PC-9 (cell line): ENCODE data around the gene PIAS2. TPM values are rescaled to one million over a fixed set of nuclear protein-coding genes. Genes with fewer than 3 reads are reported as not detected.

Source experiments
- BruUV-seq: library from RNA; stranded (reverse); fragments of 400-500 nt; replicated peaks from 2 replicates; lab custom pipeline; 2021; lab: Mats Ljungman, UMichigan
- CTCF ChIA-PET: fragments of 300-600 bp; sonication (Branson Sonifier 250); formaldehyde crosslinking; loops from one replicate; lab custom pipeline; 2022; ENCODE audit warnings: antibody characterized with exemption; lab: Charles Lee
- POLR2A ChIA-PET: fragments of 300-600 bp; sonication (Branson Sonifier 250); formaldehyde crosslinking; loops from one replicate; lab custom pipeline; 2022; ENCODE audit warnings: antibody characterized with exemption; ENCODE audit not compliant: unreplicated experiment; lab: Charles Lee
- DNase-seq, 2 experiments: peaks; one replicate each; pipeline versions ENCODE4 v3.0.0 to v3.0.0-alpha.2; 2015 to 2022; ENCODE audit warnings: mixed read lengths in 1 of 2
- H2AFZ ChIP-seq: fragments of 200-600 bp; sonication (generic); 2 replicates; pipeline ENCODE4 v1.8.1; 2017; ENCODE audit warnings: antibody characterized with exemption
- H3F3A ChIP-seq: fragments of 200-600 bp; sonication (generic); 2 replicates; pipeline ENCODE4 v1.8.1; 2017; ENCODE audit warnings: antibody characterized with exemption, mild to moderate bottlenecking, low read depth; ENCODE audit not compliant: insufficient read depth
- H3K27ac ChIP-seq: fragments of 200-600 bp; sonication (generic); 2 replicates; pipeline ENCODE4 v1.6.1; 2016; ENCODE audit warnings: mixed run types
- H3K27me3 ChIP-seq: fragments of 200-600 bp; sonication (generic); 2 replicates; pipeline ENCODE4 v1.6.1; 2016; ENCODE audit warnings: low read depth, mixed run types; ENCODE audit not compliant: insufficient read depth
- H3K36me3 ChIP-seq: fragments of 200-600 bp; sonication (generic); 2 replicates; pipeline ENCODE4 v1.6.1; 2016; ENCODE audit warnings: low read depth, mixed run types
- H3K4me1 ChIP-seq: fragments of 200-600 bp; sonication (generic); replicated peaks from 2 replicates; pipeline ENCODE4 v1.6.1; 2016; ENCODE audit warnings: mixed run types; ENCODE audit not compliant: insufficient read depth
- H3K4me2 ChIP-seq: fragments of 200-600 bp; sonication (generic); 2 replicates; pipeline ENCODE4 v1.6.1; 2017; ENCODE audit warnings: mixed run types
- H3K4me3 ChIP-seq: fragments of 200-600 bp; sonication (generic); 2 replicates; pipeline ENCODE4 v1.6.1; 2016; ENCODE audit warnings: mixed run types
- H3K79me2 ChIP-seq: fragments of 200-600 bp; sonication (generic); 2 replicates; pipeline ENCODE4 v1.6.1; 2017; ENCODE audit warnings: low read depth, mixed run types
- H3K9me2 ChIP-seq: fragments of 200-600 bp; sonication (generic); 2 replicates; pipeline ENCODE4 v1.8.1; 2017; ENCODE audit warnings: mild to moderate bottlenecking; ENCODE audit not compliant: insufficient read depth
- H3K9me3 ChIP-seq: fragments of 200-600 bp; sonication (generic); 2 replicates; pipeline ENCODE4 v1.8.1; 2016; ENCODE audit warnings: low read depth; ENCODE audit not compliant: insufficient read depth
- H4K20me1 ChIP-seq: fragments of 200-600 bp; sonication (generic); 2 replicates; pipeline ENCODE4 v1.8.1; 2017; ENCODE audit not compliant: insufficient read depth
- CTCF ChIP-seq: fragments of 200-600 bp; sonication (generic); conservative IDR thresholded peaks from 2 replicates; pipeline ENCODE4 v1.6.1; 2017; ENCODE audit warnings: mixed run types, antibody characterized with exemption, mild to moderate bottlenecking, moderate library complexity
- EZH2 ChIP-seq: fragments of 200-600 bp; sonication (generic); IDR thresholded peaks from 2 replicates; pipeline ENCODE4 v1.8.0; 2017; ENCODE audit warnings: antibody characterized with exemption, low read depth
- intact Hi-C: fragments of 100-400 bp; cut with micrococcal nuclease; formaldehyde crosslinking; loops from one replicate; pipeline ENCODE4 v1.10.0; 2022; ENCODE audit not compliant: unreplicated experiment
- total RNA-seq: library from RNA; stranded (reverse); gene quantifications from 2 replicates; pipeline ENCODE4 v1.2.3, GENCODE V29; 2021

PIAS2 gene
- total RNA-seq, 1 experiment from 2014 or later: 17.5 TPM

GRCh38 chr18:46755315-46756024, 161.8 kb downstream of the PIAS2 start:
- Histone ChIP-seq H4K20me1 (no peaks in the 10 kb centered on the region), H3K36me3 (no peaks in the 10 kb centered on the region), H3K79me2 (no peaks in the 10 kb centered on the region), H3K27ac (no peak overlapping the region), H3K9me3 (no peaks in the 10 kb centered on the region), H3K9me2 (no peaks in the 10 kb centered on the region), H2AFZ (no peak overlapping the region), H3K27me3 (peaks cover 44% of the 10 kb centered on the region), H3F3A (no peaks in the 10 kb centered on the region), H3K4me1 (no peaks in the 10 kb centered on the region), H3K4me2 (no peak overlapping the region), H3K4me3 (no peak overlapping the region)
- CTCF ChIA-PET: no interaction called here
- POLR2A ChIA-PET: no interaction called here
- intact Hi-C loops: no loop called here
- TF ChIP-seq EZH2: no peak
- TF ChIP-seq CTCF: no peak
- BruUV-seq: no TSS peak
- DNase-seq: peak in 1 of 2 experiments; percentile 3

GRCh38 chr18:46754661-46755292, 162.5 kb downstream of the PIAS2 start:
- ChIA-PET CTCF (no interaction called here), POLR2A (no interaction called here)
- BruUV-seq: no TSS peak
- Histone ChIP-seq H3K4me2 (no peak overlapping the region), H2AFZ (no peak overlapping the region), H3K4me3 (no peak overlapping the region), H3K27ac (no peak overlapping the region), H3K9me2 (no peaks in the 10 kb centered on the region), H3F3A (no peaks in the 10 kb centered on the region), H3K79me2 (no peaks in the 10 kb centered on the region), H3K4me1 (no peaks in the 10 kb centered on the region), H4K20me1 (no peaks in the 10 kb centered on the region), H3K27me3 (peaks cover 43% of the 10 kb centered on the region), H3K36me3 (no peaks in the 10 kb centered on the region), H3K9me3 (no peaks in the 10 kb centered on the region)
- TF ChIP-seq CTCF (no peak), EZH2 (no peak)
- peak in 1 of 2 experiments; percentile 15 for DNase-seq
- intact Hi-C loops: no loop called here

DNA sequence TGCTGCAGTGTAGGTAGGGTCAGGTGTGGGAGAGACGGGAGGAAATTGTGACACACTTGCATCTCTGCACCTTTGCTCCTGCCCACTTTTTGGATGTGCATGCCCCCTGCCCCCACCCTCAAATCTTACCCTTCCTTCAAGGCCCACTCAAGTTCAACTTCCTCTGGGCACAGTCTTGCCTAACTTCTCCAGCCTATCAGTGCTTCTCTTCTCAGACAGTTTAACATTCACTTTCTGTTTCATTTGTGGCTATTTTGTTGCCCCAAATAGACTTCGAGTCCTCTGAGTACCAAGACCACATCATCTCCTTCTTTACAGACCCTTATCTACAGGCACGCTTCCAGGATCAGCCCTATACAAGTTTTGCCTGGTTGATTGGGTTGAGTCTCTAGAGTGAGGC, 163.1 kb downstream of the PIAS2 start:
- Histone ChIP-seq H4K20me1 (no peaks in the 10 kb centered on the region), H3K4me1 (no peaks in the 10 kb centered on the region), H3K27me3 (peaks cover 41% of the 10 kb centered on the region), H3F3A (no peaks in the 10 kb centered on the region), H3K9me2 (no peaks in the 10 kb centered on the region), H3K79me2 (no peaks in the 10 kb centered on the region), H3K27ac (no peak overlapping the region), H3K4me2 (no peak overlapping the region), H3K4me3 (no peak overlapping the region), H3K9me3 (no peaks in the 10 kb centered on the region), H2AFZ (no peak overlapping the region), H3K36me3 (no peaks in the 10 kb centered on the region)
- intact Hi-C loops: no loop called here
- no TSS peak for BruUV-seq
- ChIA-PET CTCF (no interaction called here), POLR2A (no interaction called here)
- DNase-seq: peak in 1 of 2 experiments; percentile 26
- no peak for TF ChIP-seq EZH2
- TF ChIP-seq CTCF: no peak

Other genes with a start within 250 kb of the PIAS2 start
- gene ST8SIA5, start 160.5 kb downstream of the PIAS2 start, total RNA-seq: not detected in 2 replicates
- 9.0 and 9.4 TPM in 2 replicates for gene KATNAL2, start 95 bp upstream of the PIAS2 start, total RNA-seq
- gene ELOA2, start 118.1 kb upstream of the PIAS2 start, total RNA-seq: not detected in 2 replicates
- gene HDHD2, start 233.0 kb upstream of the PIAS2 start, total RNA-seq: 22.8 and 24.4 TPM in 2 replicates